ENCODE data around the gene PPCS.

Gene PPCS

GRCh38 chr1:42456010-42456753 is at the start of gene PPCS, which contains the start of gene ZMYND12:
TSS of gene PPCS (plus strand) at chr1:42456543. CDS start at chr1:42456566, 23 bp downstream.
TSS of gene ZMYND12 (minus strand) at chr1:42456022. CDS start at chr1:42455997, 25 bp downstream.
- H3K4me3 ChIP-seq (ENCODE audit: low read depth, low read length): peak within 1 kb of the TSS; percentile 77
- H3K9ac ChIP-seq (ENCODE audit: low read depth, low read length): peak within 1 kb of the TSS; percentile 84
- peak within 1 kb of the TSS; percentile 90 for H3K27ac ChIP-seq (ENCODE audit: low read depth, low read length)
- no peaks in the 10 kb centered on the region for H3K27me3 ChIP-seq (ENCODE audit: control insufficient read depth, insufficient read depth, low read length)
- peaks cover 19% of the 10 kb centered on the region for H3K4me1 ChIP-seq (ENCODE audit: control insufficient read depth, insufficient read depth, low read length)
- peaks cover 31% of the 10 kb centered on the region for H3K36me3 ChIP-seq (ENCODE audit: control insufficient read depth, insufficient read depth, low read length)
- H3K9me3 ChIP-seq (ENCODE audit: control insufficient read depth, insufficient read depth, low read length): no peaks in the 10 kb centered on the region

GRCh38 chr1:42414551-42415496 is 41.5 kb upstream of the PPCS start:
- Histone ChIP-seq H3K9me3 (ENCODE audit: control insufficient read depth, insufficient read depth, low read length) (no peaks in the 10 kb centered on the region), H3K9ac (ENCODE audit: low read depth, low read length) (no peak overlapping the region), H3K4me3 (ENCODE audit: low read depth, low read length) (no peak overlapping the region), H3K36me3 (ENCODE audit: control insufficient read depth, insufficient read depth, low read length) (peaks cover 3% of the 10 kb centered on the region; the same call in 1 of the 2 replicates), H3K4me1 (ENCODE audit: control insufficient read depth, insufficient read depth, low read length) (peaks cover 19% of the 10 kb centered on the region), H3K27ac (ENCODE audit: low read depth, low read length) (no peak overlapping the region), H3K27me3 (ENCODE audit: control insufficient read depth, insufficient read depth, low read length) (no peaks in the 10 kb centered on the region)

DNA sequence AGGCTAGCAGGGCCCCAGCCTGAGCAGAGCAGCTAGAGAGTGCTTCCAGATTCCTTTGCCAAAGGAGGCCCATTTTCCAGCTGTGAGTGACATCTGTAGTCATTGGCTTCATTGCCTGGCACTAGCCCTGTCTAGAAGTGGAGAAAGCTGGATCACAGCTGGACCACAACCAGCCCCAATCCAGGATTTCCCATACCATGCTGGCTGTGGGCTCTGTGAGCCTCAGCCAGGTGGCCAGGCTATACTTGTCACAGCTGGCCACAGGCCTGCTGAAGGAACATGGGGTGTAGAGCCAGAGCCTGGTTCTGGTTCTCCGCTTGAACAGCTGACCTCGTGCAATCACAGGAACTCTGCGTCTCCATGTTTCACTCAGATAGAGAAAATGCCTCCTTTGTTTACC is 39.2 kb upstream of the PPCS start:
- no peaks in the 10 kb centered on the region for H3K27me3 ChIP-seq (ENCODE audit: control insufficient read depth, insufficient read depth, low read length)
- H3K36me3 ChIP-seq (ENCODE audit: control insufficient read depth, insufficient read depth, low read length): peaks cover 3% of the 10 kb centered on the region; the same call in 1 of the 2 replicates
- no peak overlapping the region for H3K9ac ChIP-seq (ENCODE audit: low read depth, low read length)
- no peak overlapping the region for H3K4me3 ChIP-seq (ENCODE audit: low read depth, low read length)
- H3K4me1 ChIP-seq (ENCODE audit: control insufficient read depth, insufficient read depth, low read length): peaks cover 19% of the 10 kb centered on the region
- H3K27ac ChIP-seq (ENCODE audit: low read depth, low read length): no peak overlapping the region
- H3K9me3 ChIP-seq (ENCODE audit: control insufficient read depth, insufficient read depth, low read length): no peaks in the 10 kb centered on the region

DNA sequence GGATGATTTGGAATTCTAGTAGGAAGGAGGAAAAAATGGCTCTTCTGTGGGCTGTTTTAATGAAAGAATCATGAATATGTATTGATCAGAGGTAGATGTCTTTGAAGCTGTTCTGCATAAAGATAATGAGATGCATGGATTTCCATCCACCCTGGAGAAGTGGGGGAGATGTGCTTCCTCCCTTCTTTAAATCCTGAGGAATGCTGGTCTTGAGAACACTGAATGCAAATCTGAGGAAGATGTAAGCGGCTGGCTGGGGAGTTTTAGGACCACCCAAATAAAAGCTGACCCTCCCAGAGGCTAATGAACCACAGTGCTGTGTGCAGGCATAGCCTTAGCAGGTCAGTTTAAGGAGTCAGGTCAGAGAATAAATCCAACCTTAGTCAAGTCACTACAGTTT is 37.8 kb upstream of the PPCS start:
- 0 out of 2 replicates have a peak overlapping the region, but pooled peaks have one; percentile 10 for H3K9ac ChIP-seq (ENCODE audit: low read depth, low read length)
- no peaks in the 10 kb centered on the region for H3K27me3 ChIP-seq (ENCODE audit: control insufficient read depth, insufficient read depth, low read length)
- peaks cover 19% of the 10 kb centered on the region for H3K4me1 ChIP-seq (ENCODE audit: control insufficient read depth, insufficient read depth, low read length)
- H3K27ac ChIP-seq (ENCODE audit: low read depth, low read length): peak overlapping the region; percentile 63
- no peak overlapping the region; the same call in 1 of the 2 replicates for H3K4me3 ChIP-seq (ENCODE audit: low read depth, low read length)
- peaks cover 3% of the 10 kb centered on the region; the same call in 1 of the 2 replicates for H3K36me3 ChIP-seq (ENCODE audit: control insufficient read depth, insufficient read depth, low read length)
- no peaks in the 10 kb centered on the region for H3K9me3 ChIP-seq (ENCODE audit: control insufficient read depth, insufficient read depth, low read length)

GRCh38 chr1:42419126-42419821 is 37.1 kb upstream of the PPCS start:
- H3K4me3 ChIP-seq (ENCODE audit: low read depth, low read length): no peak overlapping the region
- no peaks in the 10 kb centered on the region for H3K9me3 ChIP-seq (ENCODE audit: control insufficient read depth, insufficient read depth, low read length)
- H3K9ac ChIP-seq (ENCODE audit: low read depth, low read length): 0 out of 2 replicates have a peak overlapping the region, but pooled peaks have one; percentile 10
- peaks cover 19% of the 10 kb centered on the region for H3K4me1 ChIP-seq (ENCODE audit: control insufficient read depth, insufficient read depth, low read length)
- peaks cover 3% of the 10 kb centered on the region; the same call in 1 of the 2 replicates for H3K36me3 ChIP-seq (ENCODE audit: control insufficient read depth, insufficient read depth, low read length)
- H3K27me3 ChIP-seq (ENCODE audit: control insufficient read depth, insufficient read depth, low read length): no peaks in the 10 kb centered on the region
- peak overlapping the region; percentile 63 for H3K27ac ChIP-seq (ENCODE audit: low read depth, low read length)

DNA sequence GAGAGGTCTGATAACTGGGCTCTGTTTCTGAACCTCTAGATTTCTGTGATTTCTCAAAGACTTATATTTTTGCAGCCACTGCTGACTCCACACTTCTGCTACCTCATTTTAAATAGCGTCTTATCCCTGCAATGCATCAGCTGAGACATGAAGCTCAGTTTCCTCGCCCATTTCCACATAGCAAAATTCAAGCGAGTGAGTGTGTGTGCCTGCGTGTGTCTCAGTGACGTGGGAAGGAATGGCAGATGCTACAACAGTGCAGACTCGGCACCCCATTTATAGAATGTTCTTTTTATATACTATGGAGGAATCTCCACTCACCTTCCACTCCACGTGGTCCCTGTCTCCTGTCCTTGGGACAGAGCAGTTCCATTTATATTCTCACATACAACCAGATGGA is 36.2 kb upstream of the PPCS start:
- no peak overlapping the region for H3K9ac ChIP-seq (ENCODE audit: low read depth, low read length)
- H3K4me1 ChIP-seq (ENCODE audit: control insufficient read depth, insufficient read depth, low read length): peaks cover 19% of the 10 kb centered on the region
- no peak overlapping the region for H3K4me3 ChIP-seq (ENCODE audit: low read depth, low read length)
- H3K36me3 ChIP-seq (ENCODE audit: control insufficient read depth, insufficient read depth, low read length): no peaks in the 10 kb centered on the region
- no peaks in the 10 kb centered on the region for H3K27me3 ChIP-seq (ENCODE audit: control insufficient read depth, insufficient read depth, low read length)
- H3K9me3 ChIP-seq (ENCODE audit: control insufficient read depth, insufficient read depth, low read length): no peaks in the 10 kb centered on the region
- H3K27ac ChIP-seq (ENCODE audit: low read depth, low read length): no peak overlapping the region

- no peak overlapping the region for H3K9ac ChIP-seq (ENCODE audit: low read depth, low read length)
- no peaks in the 10 kb centered on the region for H3K36me3 ChIP-seq (ENCODE audit: control insufficient read depth, insufficient read depth, low read length)
- H3K27ac ChIP-seq (ENCODE audit: low read depth, low read length): no peak overlapping the region
- H3K9me3 ChIP-seq (ENCODE audit: control insufficient read depth, insufficient read depth, low read length): no peaks in the 10 kb centered on the region
- H3K4me1 ChIP-seq (ENCODE audit: control insufficient read depth, insufficient read depth, low read length): peaks cover 19% of the 10 kb centered on the region
- H3K27me3 ChIP-seq (ENCODE audit: control insufficient read depth, insufficient read depth, low read length): no peaks in the 10 kb centered on the region
- H3K4me3 ChIP-seq (ENCODE audit: low read depth, low read length): no peak overlapping the region
These were observed 35.3 kb upstream of the PPCS start for GRCh38 chr1:42420911-42421585.

DNA sequence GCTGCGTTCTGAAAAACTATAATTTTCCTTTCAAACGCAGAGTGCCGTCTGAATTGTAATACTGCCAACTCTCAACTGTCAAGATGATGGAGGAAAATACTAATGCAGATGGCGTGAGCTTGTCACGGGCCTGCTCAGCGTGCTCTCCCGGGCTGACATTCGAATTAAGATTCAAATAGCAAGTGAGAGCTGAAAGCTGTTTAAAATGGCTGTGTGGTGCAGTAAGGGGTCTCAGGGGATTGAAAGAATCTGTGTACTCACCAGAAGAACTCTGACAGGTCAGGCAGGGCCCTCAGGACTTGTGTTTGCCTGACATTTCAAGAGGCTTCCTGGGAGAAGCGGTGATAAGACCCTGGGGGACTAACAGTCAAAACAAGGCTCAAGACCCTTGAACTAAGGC is 33.6 kb upstream of the PPCS start:
- Histone ChIP-seq H3K27me3 (ENCODE audit: control insufficient read depth, insufficient read depth, low read length) (no peaks in the 10 kb centered on the region), H3K4me1 (ENCODE audit: control insufficient read depth, insufficient read depth, low read length) (peaks cover 23% of the 10 kb centered on the region), H3K9ac (ENCODE audit: low read depth, low read length) (no peak overlapping the region), H3K4me3 (ENCODE audit: low read depth, low read length) (no peak overlapping the region), H3K27ac (ENCODE audit: low read depth, low read length) (no peak overlapping the region), H3K9me3 (ENCODE audit: control insufficient read depth, insufficient read depth, low read length) (no peaks in the 10 kb centered on the region), H3K36me3 (ENCODE audit: control insufficient read depth, insufficient read depth, low read length) (no peaks in the 10 kb centered on the region)

DNA sequence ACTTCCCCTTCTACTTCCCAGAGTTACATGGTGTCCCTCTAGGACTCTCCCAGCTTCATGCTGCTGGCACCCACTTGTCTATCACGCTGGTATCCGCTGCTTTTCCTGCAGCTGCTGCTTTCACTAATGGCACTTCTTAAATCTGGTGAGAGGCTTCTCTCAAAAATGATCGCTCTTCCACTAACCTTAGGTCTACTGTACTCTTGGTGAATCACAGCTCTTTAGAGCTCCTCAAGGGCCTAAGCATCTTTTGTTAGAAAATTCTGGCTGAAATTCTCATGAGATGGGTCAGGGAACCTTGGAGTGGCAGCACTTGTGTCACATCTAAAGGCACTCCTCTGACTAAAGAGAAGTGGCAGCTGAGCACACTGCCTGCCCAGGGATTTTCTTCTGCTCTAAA is 32.7 kb upstream of the PPCS start:
- Histone ChIP-seq H3K9ac (ENCODE audit: low read depth, low read length) (no peak overlapping the region), H3K27me3 (ENCODE audit: control insufficient read depth, insufficient read depth, low read length) (no peaks in the 10 kb centered on the region), H3K4me1 (ENCODE audit: control insufficient read depth, insufficient read depth, low read length) (peaks cover 15% of the 10 kb centered on the region), H3K9me3 (ENCODE audit: control insufficient read depth, insufficient read depth, low read length) (no peaks in the 10 kb centered on the region), H3K4me3 (ENCODE audit: low read depth, low read length) (no peak overlapping the region), H3K36me3 (ENCODE audit: control insufficient read depth, insufficient read depth, low read length) (no peaks in the 10 kb centered on the region), H3K27ac (ENCODE audit: low read depth, low read length) (no peak overlapping the region)

DNA sequence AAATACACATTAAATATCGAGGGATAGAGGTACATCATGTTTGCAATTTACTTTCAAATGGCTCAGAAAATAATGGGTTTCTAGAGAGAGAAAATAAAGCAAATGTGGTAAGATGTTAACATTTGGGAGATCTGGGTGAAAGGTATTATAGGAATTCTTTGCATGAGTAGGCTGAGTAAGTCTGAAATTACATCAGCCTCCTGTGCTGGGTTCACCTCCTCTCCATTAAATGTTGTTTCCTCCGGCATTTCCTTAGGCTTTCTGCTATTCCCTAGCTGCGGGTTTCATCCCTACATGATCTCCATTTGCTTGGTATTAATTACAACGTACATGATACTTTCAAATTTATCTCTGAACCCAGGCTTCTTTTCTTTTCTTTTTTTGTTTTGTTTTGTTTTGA is 32.1 kb upstream of the PPCS start:
- Histone ChIP-seq H3K27ac (ENCODE audit: low read depth, low read length) (no peak overlapping the region), H3K27me3 (ENCODE audit: control insufficient read depth, insufficient read depth, low read length) (no peaks in the 10 kb centered on the region)

More for the DNA sequence above, 32.1 kb upstream of the PPCS start:
- H3K4me3 ChIP-seq (ENCODE audit: low read depth, low read length): no peak overlapping the region
- no peaks in the 10 kb centered on the region for H3K9me3 ChIP-seq (ENCODE audit: control insufficient read depth, insufficient read depth, low read length)
- peaks cover 9% of the 10 kb centered on the region; the same call in 1 of the 2 replicates for H3K4me1 ChIP-seq (ENCODE audit: control insufficient read depth, insufficient read depth, low read length)
- no peaks in the 10 kb centered on the region for H3K36me3 ChIP-seq (ENCODE audit: control insufficient read depth, insufficient read depth, low read length)
- H3K9ac ChIP-seq (ENCODE audit: low read depth, low read length): no peak overlapping the region
